Stimulated activated CD4-positive, alpha-beta T cell treated with anti-CD3 and anti-CD28 coated beads, Interleukin-15, amount 100 ng/mL, for 48 hours (primary cell): ENCODE data around the gene PRSS33.

Source experiments
- DNase-seq, 2 donors: peaks; one replicate each; pipeline ENCODE4 v3.0.0-alpha.2; 2020; ENCODE audit warnings: low read depth in 2 of 2

The PRSS33 gene

DNA sequence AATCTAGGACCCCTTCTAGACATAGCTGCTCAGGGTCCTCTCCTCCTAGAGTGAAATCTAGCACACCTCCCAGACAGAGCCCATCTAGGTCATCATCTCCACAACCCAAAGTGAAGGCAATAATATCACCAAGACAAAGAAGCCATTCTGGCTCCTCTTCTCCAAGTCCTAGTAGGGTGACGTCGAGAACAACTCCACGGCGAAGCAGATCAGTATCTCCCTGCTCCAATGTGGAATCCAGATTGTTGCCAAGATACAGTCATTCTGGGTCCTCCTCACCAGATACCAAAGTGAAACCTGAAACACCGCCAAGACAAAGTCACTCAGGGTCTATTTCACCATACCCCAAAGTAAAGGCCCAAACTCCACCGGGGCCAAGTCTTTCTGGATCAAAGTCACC lies 24.2 kb downstream of the PRSS33 start:
- DNase-seq, result no peak

- no peak for DNase-seq
Measured at GRCh38 chr16:2762711-2763110, 24.6 kb downstream of the PRSS33 start.

DNA sequence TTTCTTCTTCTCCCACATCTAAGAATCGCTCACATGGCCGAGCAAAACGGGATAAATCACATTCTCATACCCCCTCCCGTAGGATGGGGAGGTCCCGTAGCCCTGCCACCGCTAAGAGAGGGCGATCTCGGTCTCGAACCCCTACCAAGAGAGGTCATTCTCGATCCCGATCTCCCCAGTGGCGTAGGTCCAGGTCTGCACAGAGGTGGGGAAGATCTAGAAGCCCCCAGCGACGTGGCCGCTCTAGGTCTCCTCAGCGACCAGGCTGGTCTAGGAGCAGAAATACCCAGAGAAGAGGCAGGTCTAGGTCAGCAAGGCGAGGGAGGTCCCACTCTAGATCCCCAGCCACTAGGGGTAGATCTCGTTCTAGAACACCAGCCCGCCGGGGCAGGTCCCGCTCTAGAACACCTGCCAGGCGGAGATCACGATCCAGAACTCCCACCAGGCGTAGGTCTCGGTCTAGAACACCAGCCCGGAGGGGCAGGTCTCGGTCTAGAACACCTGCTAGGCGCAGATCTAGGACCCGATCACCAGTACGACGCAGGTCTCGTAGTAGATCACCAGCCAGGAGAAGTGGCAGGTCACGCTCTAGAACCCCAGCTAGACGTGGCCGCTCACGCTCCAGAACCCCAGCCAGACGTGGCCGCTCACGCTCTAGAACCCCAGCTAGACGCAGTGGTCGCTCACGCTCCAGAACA lies 25.3 kb downstream of the PRSS33 start:
- no peak for DNase-seq

- no peak for DNase-seq
Measured at GRCh38 chr16:2761472-2761871, 25.9 kb downstream of the PRSS33 start.

GRCh38 chr16:2757344-2757743 lies 30.0 kb downstream of the PRSS33 start:
- DNase-seq, result no peak

GRCh38 chr16:2756288-2757015 lies 30.9 kb downstream of the PRSS33 start:
- DNase-seq, result no peak

GRCh38 chr16:2755158-2755557 lies 32.2 kb downstream of the PRSS33 start:
- DNase-seq, result no peak

DNA sequence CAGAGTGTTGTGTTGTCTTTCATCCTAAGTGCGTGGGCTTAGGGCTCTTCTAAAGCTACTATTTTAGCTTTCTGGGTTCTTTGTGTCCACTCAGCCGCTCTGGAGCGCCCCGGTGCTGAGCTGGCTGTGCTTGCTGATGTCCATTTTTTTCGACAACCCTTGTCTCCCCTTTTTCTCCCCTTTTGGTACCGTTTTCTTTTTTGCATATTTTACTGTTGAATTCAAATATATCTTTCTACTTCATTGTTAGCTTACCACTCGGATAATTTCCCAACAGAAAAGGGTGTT lies 33.7 kb downstream of the PRSS33 start:
- no peak for DNase-seq

GRCh38 chr16:2752850-2753732 lies 34.3 kb downstream of the PRSS33 start:
- DNase-seq, result peak; percentile 55 to 64

DNA sequence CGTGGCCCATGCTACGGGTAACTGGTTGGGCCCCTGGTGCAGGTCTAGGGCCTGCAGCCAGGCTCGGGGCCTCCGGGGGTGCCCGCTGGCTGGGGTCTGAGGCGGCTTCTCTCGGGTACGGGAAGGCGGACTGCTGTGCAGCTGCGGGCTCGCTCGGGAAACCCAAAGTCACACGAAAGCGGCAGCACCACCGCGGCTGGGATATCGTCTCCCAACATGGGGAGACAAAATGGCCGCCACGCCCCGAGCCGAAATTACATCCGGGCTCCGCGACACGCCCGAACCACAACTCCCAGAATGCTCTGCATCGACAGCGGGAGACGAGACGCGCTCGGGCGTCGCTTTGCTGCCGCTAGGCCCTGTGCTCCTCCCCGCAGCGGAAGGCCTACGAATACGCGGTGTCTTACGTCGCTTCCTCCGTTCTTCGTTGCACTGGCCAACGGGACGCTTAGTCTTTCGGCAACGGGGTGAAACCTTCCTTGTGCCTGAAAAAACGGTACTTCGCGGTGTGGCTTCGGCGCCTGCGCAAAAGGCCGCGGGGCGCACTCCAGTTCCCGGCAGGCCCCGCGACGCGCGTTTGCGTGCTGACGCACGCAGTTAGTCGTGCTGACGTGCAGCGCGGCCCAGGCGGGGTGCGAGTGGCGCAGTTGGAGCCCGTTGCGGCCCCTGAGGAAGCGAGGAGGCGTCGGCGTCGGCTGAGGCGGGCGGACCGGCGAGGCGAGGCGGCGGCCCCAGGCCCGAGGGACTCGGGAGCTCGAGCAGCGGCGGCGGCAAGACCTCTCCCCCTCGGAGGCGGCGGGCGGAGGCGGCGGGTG lies 35.1 kb downstream of the PRSS33 start, which contains the start of gene SRRM2:
TSS of gene SRRM2 (plus strand) at position 604 of the 815 bp plus-strand sequence. CDS start 3,727 bp downstream, outside the sequence.
- DNase-seq, result peak; percentile 90 to 92

- DNase-seq, result no peak
Measured at GRCh38 chr16:2751577-2752034, 35.8 kb downstream of the PRSS33 start.

DNA sequence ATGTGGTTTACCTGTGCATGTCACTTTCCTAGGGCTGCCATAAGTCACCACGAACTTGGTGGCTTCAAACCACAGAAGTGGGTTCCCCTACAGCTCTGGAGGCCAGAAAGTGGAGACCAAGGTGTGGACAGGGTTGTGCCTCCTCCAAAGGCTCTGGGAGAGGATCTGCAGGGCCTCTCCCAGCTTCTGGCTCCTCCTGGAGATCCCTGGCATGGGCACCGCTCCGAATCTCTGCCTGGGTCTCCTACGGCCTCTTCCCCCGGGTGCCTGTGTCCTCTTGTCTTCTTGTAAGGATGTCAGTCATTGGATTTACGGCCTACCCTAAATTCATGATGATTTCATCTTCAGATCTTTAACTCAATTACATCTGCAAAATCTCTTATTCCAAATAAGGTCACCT lies 37.4 kb downstream of the PRSS33 start:
- no peak for DNase-seq

DNA sequence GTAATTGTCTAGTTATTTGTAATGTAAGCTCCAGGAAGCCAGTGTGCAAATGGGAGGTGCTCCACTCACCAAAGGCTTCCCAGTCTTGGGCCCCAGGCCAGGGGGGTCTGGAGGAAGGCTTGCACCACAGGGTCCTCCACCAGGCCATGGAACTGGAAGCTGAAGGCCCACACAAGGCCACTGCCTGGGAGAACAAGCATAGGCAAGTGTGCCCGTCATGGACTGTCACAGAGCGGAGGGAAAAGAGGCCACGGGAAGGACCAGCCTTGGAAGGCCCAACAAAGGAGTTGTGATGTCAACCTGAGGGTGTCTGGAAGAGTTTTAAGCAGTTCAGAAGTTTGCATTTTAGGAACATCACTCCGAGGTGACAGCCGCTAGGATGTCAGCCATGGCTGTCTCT lies 37.9 kb downstream of the PRSS33 start:
- DNase-seq, result no peak

GRCh38 chr16:2748757-2749455 lies 38.5 kb downstream of the PRSS33 start:
- DNase-seq, result no peak

DNA sequence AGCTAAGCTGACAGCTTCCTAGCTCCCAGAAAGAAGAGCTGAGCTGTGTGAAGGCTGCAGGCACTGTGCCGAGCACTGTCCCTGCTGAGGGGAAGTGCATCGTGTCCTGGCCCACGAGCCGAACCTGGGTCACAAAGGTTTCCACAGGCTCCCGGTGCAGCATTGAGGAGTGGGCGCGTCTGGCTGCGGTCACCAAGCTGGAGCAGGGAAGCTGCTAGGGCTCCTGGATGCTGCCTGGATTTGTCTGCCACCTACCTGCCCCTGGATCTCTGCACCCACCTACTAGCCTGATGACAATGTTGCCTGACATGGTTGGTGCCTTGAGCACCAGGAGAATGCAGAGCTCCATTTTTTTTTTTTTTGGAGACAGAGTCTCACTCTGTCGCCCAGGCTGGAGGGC lies 41.4 kb downstream of the PRSS33 start:
- no peak for DNase-seq

DNA sequence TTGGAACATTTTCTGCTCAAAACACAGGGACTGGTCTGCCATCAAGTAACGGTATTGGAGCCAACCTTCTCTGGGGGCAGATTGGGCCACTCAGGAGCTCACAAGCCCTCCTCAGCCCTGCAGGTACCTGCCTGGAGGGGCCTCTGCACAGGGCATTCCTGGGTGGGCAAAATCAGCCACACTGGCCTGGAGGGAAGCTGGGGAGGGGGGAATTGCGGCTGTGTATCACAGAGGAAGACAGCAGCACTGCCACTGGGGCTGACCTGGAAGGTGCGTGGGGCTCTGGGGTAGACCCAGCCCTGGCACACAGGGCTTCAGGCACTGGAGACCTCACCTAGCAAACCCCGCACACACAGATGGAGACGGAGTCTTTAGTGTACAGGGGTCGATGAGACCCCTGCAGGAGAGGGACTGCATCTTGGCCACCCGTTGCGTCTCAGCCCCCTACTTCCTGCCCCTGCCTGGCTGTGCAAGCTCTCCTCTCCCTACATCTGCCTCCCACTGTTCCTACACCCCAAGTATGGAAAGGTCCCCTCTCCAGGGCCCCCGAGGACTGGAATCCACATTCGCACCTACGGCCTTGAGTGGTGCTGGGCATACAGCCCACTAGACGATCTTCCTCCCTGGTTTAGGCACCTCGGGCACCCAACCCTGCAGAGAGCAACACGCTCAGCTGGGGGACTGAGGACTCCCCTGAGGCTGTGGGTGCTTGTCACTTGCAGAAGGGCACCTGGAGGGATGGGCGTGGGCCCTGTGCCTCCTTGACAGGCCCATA lies 42.1 kb downstream of the PRSS33 start:
- no peak for DNase-seq

DNA sequence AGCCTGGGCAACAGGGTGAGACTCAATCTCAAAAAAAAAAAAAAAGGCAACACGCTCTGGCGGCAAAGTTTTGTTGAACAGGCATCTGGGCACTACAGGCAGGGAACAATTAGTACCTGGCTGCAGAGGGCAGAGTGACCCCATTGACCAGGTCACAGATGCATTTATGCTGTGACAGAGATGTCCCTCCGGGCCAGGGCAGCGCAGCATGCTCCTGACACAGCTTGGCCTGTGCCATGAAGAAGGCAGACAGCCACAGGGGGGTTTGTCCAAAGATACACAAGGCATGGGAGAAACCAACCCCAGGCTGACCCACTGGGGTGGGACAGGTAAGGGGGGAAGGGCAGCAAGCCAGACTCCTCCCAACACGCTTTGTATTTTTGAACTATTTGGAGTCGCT lies 42.6 kb downstream of the PRSS33 start:
- no peak for DNase-seq

- DNase-seq, result no peak
Measured at GRCh38 chr16:2743007-2743810, 44.2 kb downstream of the PRSS33 start.

DNA sequence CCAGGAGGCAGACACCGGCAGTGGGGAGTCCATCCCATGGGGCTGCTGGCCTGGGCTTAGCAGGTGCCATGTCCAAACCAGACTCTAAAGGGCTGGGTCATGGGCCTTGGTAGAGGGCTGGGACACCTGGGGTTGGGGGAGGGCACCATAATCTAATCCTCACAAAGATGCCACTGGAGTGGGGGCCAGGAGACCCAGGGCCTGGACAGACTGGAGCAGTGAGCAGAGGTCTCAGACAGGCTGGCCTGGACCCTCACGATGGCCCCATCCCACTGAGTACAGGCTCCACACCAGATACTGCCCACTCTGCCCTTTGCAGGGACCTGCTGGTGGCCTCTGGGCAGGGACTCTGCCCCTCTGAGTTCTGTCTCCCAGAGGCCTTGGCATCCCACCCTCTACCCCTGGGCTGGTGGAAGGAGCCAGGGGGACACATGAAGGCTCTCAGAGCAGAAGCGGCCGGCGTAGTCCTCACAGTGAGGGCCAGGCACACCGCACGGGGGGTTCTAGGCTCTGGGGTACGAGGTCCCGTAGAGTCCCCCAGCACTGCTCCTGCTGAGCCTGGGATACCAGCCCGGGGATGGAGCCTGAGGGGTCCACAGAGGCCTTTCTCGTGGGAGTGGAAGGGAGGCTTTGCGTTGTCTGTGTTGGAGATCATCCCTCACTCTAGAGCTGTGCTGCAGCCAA lies 44.9 kb downstream of the PRSS33 start:
- DNase-seq, result no peak
